Fibroblast of pulmonary artery (primary cell): ENCODE results near the gene LONRF2.

Experiments
- DNase-seq: peaks from one replicate; pipeline ENCODE4 v3.0.0-alpha.2; 2010; ENCODE audit warnings: low read depth
- H3K4me3 ChIP-seq: replicated peaks from 2 replicates; pipeline ENCODE4 v1.5.1; 2011; ENCODE audit warnings: low read depth, mild to moderate bottlenecking, control low read depth, low read length, moderate library complexity
- TF ChIP-seq, protein P1 (sequence below): IDR thresholded peaks from 2 replicates; pipeline ENCODE4 v1.5.1; 2011; ENCODE audit warnings: mild to moderate bottlenecking, control low read depth, low read length, inconsistent platforms; ENCODE audit errors: missing control alignments

Gene LONRF2

DNA sequence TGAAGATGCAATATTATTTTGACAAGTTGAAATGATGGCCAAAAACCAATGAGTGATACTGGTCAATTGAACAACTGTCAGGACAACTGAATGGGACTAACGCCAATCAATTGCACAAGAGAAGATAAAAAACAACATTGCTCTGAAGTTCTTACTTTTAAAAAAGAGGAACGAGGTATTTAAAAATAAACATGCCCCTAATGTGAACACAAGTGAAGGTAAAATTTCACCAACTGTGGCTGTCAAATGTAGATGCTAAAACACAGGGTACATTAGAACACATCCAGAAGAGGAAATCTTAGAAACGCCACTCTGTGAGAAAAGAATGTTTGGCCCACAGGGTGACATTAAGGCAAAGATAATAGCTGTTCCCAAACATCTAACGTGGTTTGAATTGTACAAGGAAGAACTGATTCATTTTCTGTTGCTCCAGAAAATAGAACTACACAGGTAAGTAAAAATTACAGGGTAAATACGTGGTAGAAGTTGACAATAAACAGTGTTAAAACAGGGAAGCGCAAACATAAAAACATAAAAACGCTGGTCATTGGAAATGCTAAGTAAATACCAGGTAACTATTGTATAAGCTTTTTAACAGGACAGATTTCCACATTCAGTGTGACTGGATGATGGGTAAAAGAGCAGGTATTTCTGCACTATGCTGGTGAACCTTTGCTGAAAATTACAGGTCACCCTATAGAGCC lies 20.3 kb downstream of the LONRF2 start:
- no peak overlapping the region for H3K4me3 ChIP-seq
- TF ChIP-seq, protein P1, sequence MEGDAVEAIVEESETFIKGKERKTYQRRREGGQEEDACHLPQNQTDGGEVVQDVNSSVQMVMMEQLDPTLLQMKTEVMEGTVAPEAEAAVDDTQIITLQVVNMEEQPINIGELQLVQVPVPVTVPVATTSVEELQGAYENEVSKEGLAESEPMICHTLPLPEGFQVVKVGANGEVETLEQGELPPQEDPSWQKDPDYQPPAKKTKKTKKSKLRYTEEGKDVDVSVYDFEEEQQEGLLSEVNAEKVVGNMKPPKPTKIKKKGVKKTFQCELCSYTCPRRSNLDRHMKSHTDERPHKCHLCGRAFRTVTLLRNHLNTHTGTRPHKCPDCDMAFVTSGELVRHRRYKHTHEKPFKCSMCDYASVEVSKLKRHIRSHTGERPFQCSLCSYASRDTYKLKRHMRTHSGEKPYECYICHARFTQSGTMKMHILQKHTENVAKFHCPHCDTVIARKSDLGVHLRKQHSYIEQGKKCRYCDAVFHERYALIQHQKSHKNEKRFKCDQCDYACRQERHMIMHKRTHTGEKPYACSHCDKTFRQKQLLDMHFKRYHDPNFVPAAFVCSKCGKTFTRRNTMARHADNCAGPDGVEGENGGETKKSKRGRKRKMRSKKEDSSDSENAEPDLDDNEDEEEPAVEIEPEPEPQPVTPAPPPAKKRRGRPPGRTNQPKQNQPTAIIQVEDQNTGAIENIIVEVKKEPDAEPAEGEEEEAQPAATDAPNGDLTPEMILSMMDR: no peak
- DNase-seq: no peak

DNA sequence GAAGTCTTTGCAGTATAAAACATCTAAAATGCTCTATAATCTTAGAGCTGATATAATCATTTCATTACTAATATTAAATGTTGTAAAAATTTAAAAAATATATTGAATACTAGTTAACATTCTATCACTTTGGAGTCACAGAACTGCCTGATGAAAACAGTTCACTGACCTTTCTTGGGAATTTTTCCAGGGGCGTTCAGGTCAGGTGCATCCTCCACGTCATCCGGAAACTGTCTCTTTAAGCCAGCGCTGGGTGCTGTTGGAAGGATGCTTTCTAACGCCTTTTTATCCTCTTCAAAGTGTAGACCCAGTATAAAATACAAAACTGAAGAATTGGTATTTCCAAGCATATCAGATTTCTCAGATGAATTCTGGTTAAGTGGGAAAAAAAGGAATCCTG lies 22.8 kb downstream of the LONRF2 start:
- DNase-seq: no peak
- H3K4me3 ChIP-seq: no peak overlapping the region
- TF ChIP-seq, protein P1: no peak

DNA sequence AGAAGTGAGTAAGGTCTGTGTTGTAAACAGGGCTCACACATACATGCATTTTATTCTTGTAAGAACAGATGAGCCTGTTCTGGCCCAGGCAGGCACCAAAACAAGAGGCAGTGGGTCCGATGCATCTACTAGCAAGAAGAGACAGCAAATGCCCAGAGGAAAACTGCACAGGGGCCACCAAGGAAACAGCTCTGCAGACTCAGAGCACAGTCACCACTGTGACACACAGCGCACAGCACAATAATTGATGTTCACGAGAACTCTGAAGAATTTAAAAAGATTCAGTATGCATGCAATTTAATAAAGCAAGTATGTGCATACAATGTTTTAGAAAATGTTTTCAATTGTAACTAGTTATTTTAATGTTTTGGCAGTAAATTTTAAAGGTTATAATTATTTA lies 24.8 kb downstream of the LONRF2 start:
- TF ChIP-seq, protein P1: no peak
- H3K4me3 ChIP-seq: no peak overlapping the region
- DNase-seq: no peak

DNA sequence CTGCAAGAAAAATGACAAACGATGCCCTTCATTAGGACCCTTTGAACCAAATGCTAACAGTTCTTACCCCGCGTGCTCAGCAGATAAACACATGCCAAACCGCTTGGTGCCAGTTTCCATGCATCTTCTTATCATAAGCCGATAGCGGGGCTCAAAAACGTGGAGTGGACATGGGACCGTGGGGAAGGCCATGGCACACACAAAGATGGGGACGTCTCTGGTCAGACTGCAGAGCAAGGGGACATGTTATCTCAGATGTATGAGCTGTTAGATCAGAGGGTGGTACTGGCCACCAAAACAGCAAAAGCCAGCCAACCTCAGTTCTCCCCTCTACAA lies 28.2 kb downstream of the LONRF2 start:
- TF ChIP-seq, protein P1: no peak
- no peak for DNase-seq
- no peak overlapping the region for H3K4me3 ChIP-seq

DNA sequence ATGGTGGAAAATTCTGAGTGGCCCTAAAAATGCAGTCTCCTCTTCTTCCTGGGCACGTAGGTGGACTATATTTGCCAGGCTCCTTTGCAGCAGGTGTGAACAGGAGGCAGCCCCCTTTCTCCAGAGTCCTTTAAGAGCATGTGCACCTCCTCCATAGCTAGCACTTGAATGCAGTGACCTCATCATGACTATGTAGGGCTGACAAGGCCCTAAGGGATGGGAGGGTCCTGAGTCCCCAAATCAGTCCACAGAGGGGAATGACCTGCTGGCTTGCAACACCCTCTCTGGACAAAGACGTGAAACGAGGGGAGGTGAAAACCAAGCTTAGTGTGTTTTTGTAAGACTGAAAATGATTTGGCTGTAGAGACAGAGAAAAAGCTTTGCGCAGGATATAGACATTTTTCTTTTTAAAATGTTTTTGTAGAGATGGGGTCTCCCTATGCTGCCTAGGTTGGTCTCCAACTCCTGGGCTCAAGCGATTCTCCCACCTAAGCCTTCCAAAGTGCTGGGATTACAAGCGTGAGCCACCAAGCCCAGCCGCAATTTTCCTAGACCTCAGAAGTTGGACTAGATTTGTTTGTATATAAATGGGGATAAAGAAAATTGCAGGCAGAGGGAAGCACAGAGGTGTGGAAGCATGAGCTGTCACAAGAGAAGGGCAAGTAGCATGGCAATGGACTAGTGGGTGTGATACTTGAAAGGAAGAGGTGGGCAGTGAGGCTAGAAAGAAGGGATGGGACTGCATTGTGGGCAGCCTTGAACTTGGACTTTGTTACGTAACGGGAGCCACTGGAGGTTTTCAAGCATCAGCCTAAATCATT lies 28.8 kb downstream of the LONRF2 start:
- no peak for DNase-seq
- TF ChIP-seq, protein P1: no peak
- H3K4me3 ChIP-seq: no peak overlapping the region

DNA sequence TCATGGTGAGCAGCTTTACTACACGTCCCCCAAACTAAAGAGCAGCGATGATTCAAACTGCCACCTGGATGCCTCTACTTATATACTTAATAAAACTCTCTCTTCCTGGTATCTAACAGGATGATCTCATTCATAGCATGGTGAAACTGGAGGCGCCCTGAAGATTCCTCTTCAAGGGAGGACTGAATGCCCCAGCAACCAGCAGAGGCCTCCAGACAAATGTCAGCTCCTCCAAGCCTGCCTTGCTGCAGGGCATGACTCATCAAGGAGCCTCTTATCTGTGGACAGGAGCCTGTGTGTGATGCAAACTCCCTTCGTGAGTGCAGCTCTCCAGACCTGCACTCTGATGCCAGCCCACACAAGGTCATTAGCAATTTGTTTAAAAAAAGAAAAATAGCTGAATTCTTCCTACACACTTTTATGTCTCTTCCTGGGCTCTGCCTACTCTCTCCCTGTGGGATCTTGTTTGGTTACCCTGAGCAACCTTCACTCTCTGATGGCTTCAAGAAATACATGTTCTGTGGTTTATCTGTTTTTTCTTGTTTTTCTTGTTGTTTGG lies 30.2 kb downstream of the LONRF2 start:
- DNase-seq: peak; percentile 95
- no peak overlapping the region for H3K4me3 ChIP-seq
- TF ChIP-seq, protein P1: peak; percentile 19
